GM12878 (cell line): ENCODE data around the gene HUNK. TPM values are rescaled to one million over a fixed set of nuclear protein-coding genes. Genes with fewer than 3 reads are reported as not detected.

Source experiments
- ATAC-seq: fragments of 200-7000 bp; cut with Tn5 transposase; 3 replicates; pipeline ENCODE4 v1.9.1; 2020; ENCODE audit warnings: mild to moderate bottlenecking, moderate library complexity
- BruUV-seq: library from RNA; stranded (reverse); fragments of 400-500 nt; replicated peaks from 2 replicates; lab custom pipeline; 2021; lab: Mats Ljungman, UMichigan
- CTCF ChIA-PET: fragments of 300-600 bp; sonication (Branson Sonifier 250); formaldehyde crosslinking; extraction: SDS; loops from one replicate; lab custom pipeline; 2021; ENCODE audit warnings: inconsistent platforms; lab: Yijun Ruan, JAX
- POLR2A ChIA-PET: fragments of 350-600 bp; formaldehyde crosslinking; extraction: SDS; loops from one replicate; lab custom pipeline; 2021; ENCODE audit warnings: inconsistent platforms; lab: Charles Lee
- RAD21 ChIA-PET: fragments of 300-600 bp; sonication (Branson Sonifier 250); formaldehyde crosslinking; loops from one replicate; lab custom pipeline; 2023; ENCODE audit warnings: antibody characterized with exemption; ENCODE audit not compliant: unreplicated experiment; lab: Charles Lee
- SMC1A ChIA-PET: fragments of 300-600 bp; sonication (Branson Sonifier 250); formaldehyde crosslinking; loops from one replicate; lab custom pipeline; 2023; ENCODE audit not compliant: unreplicated experiment, uncharacterized antibody; lab: Charles Lee
- DNase-seq: peaks from one replicate; pipeline ENCODE4 v3.0.0-alpha.2; 2011; ENCODE audit warnings: low read depth, low spot score
- FAIRE-seq: peaks from 3 replicates; lab custom pipeline; 2011; peaks lifted over from hg19 to GRCh38; lab: Jason Lieb, UNC
- H2AFZ ChIP-seq: 2 replicates; pipeline ENCODE4 v1.6.0; 2011; ENCODE audit warnings: low read depth, low read length, control low read depth; ENCODE audit not compliant: control insufficient read depth
- H3K27ac ChIP-seq: 2 replicates; pipeline ENCODE4 v1.5.1; 2011; ENCODE audit warnings: control low read depth; ENCODE audit not compliant: control insufficient read depth, insufficient read depth
- H3K27me3 ChIP-seq, 2 experiments: replicated peaks in 1 of 2; 2 replicates each; pipeline versions ENCODE4 v1.6.0 to v1.6.1; 2011; ENCODE audit warnings: low read length in 1 of 2; ENCODE audit not compliant: control insufficient read depth in 2 of 2, insufficient read depth in 2 of 2
- H3K36me3 ChIP-seq, 2 experiments: 2 replicates each; pipeline ENCODE4 v1.5.1; 2011; ENCODE audit warnings: low read length in 1 of 2; ENCODE audit not compliant: control insufficient read depth in 2 of 2, insufficient read depth in 2 of 2
- H3K4me1 ChIP-seq: 2 replicates; pipeline ENCODE4 v1.6.1; 2011; ENCODE audit warnings: mild to moderate bottlenecking, low read length, moderate library complexity, mixed read lengths; ENCODE audit not compliant: control insufficient read depth, insufficient read depth
- H3K4me2 ChIP-seq: 2 replicates; pipeline ENCODE4 v1.6.0; 2011; ENCODE audit warnings: control low read depth; ENCODE audit not compliant: control insufficient read depth, insufficient read depth
- H3K4me3 ChIP-seq: fragments of 200-600 bp; sonication (generic); 2 replicates; pipeline ENCODE4 v1.5.1; 2016
- H3K79me2 ChIP-seq: 2 replicates; pipeline ENCODE4 v1.6.0; 2011; ENCODE audit warnings: low read length; ENCODE audit not compliant: control insufficient read depth, insufficient read depth
- H3K9ac ChIP-seq: 2 replicates; pipeline ENCODE4 v1.8.0; 2011; ENCODE audit warnings: low read length, control low read depth, mixed read lengths; ENCODE audit not compliant: control insufficient read depth, insufficient read depth
- H3K9me3 ChIP-seq: replicated peaks from 3 replicates; pipeline ENCODE4 v1.5.1; 2011; ENCODE audit warnings: mild to moderate bottlenecking, low read length; ENCODE audit not compliant: control insufficient read depth, insufficient read depth
- H4K20me1 ChIP-seq: 2 replicates; pipeline ENCODE4 v1.6.0; 2011; ENCODE audit not compliant: control insufficient read depth, insufficient read depth
- HCFC1 ChIP-seq: fragments of 150-350 bp; IDR thresholded peaks from 2 replicates; pipeline ENCODE4 v1.6.1; 2014; ENCODE audit warnings: low read length
- MYC ChIP-seq: IDR thresholded peaks from 2 replicates; pipeline ENCODE4 v1.6.1; 2011; ENCODE audit warnings: mild to moderate bottlenecking, low read length, moderate library complexity, inconsistent platforms; ENCODE audit not compliant: insufficient read depth, insufficient replicate concordance, insufficient read length, severe bottlenecking
- RFX5 ChIP-seq: IDR thresholded peaks from 2 replicates; pipeline ENCODE4 v1.6.1; 2011; ENCODE audit warnings: low read depth, low read length, improper control_type of control experiment
- ZNF384 ChIP-seq: IDR thresholded peaks from 2 replicates; pipeline ENCODE4 v1.6.1; 2012; ENCODE audit warnings: low read depth, mild to moderate bottlenecking, low read length, improper control_type of control experiment, borderline replicate concordance
- WGBS: methylation state at CpG from one replicate; pipeline ENCODE4 v1.1.6; 2016; ENCODE audit warnings: low lambda C conversion rate; ENCODE audit not compliant: insufficient replicate concordance, insufficient coverage; ENCODE audit errors: missing lambda C conversion rate; 5-methylcytosine and 5-hydroxymethylcytosine counted together
- in situ Hi-C: fragments of 300-500 bp; cut with MboI; formaldehyde crosslinking; loops from 9 replicates; pipeline ENCODE4 v1.14.3; 2018; ENCODE audit warnings: mixed read lengths
- intact Hi-C: fragments of 100-400 bp; cut with micrococcal nuclease; formaldehyde crosslinking; loops from one replicate; pipeline ENCODE4 v1.14.2; 2022; ENCODE audit not compliant: unreplicated experiment
- polyA plus RNA-seq, 11 experiments: library from polyadenylated mRNA; depleted of rRNA in 4 of 11; unstranded in 6 of 11; stranded (reverse) in 5 of 11; fragments of >200 nt; fragmentation: Nextera tagmentation in 4 of 11; fragmentation: Illumina TruSeq in 1 of 11; extraction: Ambion mirVana in 4 of 11; extraction: Trizol in 1 of 11; gene quantifications; 1 replicate in 1 of 11; 2 replicates in 10 of 11; pipeline versions ENCODE4 v1.2.1 to v1.2.3, GENCODE V29; 2011 to 2016; ENCODE audit warnings: inconsistent platforms in 2 of 11, missing spikeins in 2 of 11, low read depth in 1 of 11
- total RNA-seq, 4 experiments: library from RNA; depleted of rRNA in 3 of 4; stranded (reverse); fragments of >200 nt in 3 of 4; fragmentation: Illumina TruSeq in 1 of 4; extraction: Trizol in 1 of 4; gene quantifications; 2 replicates each; pipeline versions ENCODE4 v1.2.1 to v1.2.3, GENCODE V29; 2013 to 2021
- TF ChIP-seq, protein P1 (sequence below): fragments of 150-350 bp; IDR thresholded peaks from 2 replicates; pipeline ENCODE4 v1.6.1; 2016; ENCODE audit warnings: low read depth, low read length

The HUNK gene
- total and polyA plus RNA-seq, 10 of the 15 experiments (the other 5 are each of a cell fraction or from before 2014, with no cell fraction given) = under 0.01 to 0.14 (median 0.03) TPM; not detected in 7

DNA sequence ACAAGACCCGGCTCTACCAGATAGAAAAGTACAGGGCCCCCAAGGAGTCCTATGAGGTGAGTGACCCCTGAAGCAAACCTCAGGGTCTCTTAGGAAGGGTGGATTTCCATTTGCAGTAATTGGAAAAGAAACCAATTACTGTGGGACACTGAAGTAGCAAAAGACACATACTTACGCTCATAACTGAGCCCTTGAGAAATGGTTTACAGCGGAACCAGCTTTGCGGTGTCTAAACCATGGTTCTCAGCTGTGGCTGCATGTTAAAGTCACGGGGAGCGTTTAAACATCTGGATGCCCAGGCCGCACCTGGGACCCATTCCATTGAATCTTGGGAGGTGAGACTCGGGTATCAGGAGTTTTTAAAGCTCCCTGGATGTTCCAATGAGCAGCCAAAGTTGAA lies 110.7 kb downstream of the HUNK start:
- Histone ChIP-seq H2AFZ (no peak overlapping the region), H3K9me3 (no peaks in the 10 kb centered on the region; the same call in 2 of the 3 replicates), H3K27ac (no peak overlapping the region), H3K4me2 (no peak overlapping the region), H3K27me3 (no peaks in the 10 kb centered on the region), H3K9ac (no peak overlapping the region), H3K79me2 (no peaks in the 10 kb centered on the region), H3K4me3 (no peak overlapping the region), H4K20me1 (no peaks in the 10 kb centered on the region), H3K4me1 (no peaks in the 10 kb centered on the region), H3K36me3 (no peaks in the 10 kb centered on the region)
- SMC1A ChIA-PET = no interaction called here
- DNase-seq = no peak
- no TSS peak for BruUV-seq
- intact Hi-C loops = no loop called here
- WGBS = 36% methylated on average over 8 of the region's 8 CpGs
- TF ChIP-seq MYC (no peak), HCFC1 (no peak), RFX5 (no peak), ZNF384 (no peak)
- TF ChIP-seq, protein P1, sequence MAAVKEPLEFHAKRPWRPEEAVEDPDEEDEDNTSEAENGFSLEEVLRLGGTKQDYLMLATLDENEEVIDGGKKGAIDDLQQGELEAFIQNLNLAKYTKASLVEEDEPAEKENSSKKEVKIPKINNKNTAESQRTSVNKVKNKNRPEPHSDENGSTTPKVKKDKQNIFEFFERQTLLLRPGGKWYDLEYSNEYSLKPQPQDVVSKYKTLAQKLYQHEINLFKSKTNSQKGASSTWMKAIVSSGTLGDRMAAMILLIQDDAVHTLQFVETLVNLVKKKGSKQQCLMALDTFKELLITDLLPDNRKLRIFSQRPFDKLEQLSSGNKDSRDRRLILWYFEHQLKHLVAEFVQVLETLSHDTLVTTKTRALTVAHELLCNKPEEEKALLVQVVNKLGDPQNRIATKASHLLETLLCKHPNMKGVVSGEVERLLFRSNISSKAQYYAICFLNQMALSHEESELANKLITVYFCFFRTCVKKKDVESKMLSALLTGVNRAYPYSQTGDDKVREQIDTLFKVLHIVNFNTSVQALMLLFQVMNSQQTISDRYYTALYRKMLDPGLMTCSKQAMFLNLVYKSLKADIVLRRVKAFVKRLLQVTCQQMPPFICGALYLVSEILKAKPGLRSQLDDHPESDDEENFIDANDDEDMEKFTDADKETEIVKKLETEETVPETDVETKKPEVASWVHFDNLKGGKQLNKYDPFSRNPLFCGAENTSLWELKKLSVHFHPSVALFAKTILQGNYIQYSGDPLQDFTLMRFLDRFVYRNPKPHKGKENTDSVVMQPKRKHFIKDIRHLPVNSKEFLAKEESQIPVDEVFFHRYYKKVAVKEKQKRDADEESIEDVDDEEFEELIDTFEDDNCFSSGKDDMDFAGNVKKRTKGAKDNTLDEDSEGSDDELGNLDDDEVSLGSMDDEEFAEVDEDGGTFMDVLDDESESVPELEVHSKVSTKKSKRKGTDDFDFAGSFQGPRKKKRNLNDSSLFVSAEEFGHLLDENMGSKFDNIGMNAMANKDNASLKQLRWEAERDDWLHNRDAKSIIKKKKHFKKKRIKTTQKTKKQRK = no peak
- CTCF ChIA-PET = no interaction called here
- in situ Hi-C loops = no loop called here
- RAD21 ChIA-PET = no interaction called here
- no peak for FAIRE-seq
- POLR2A ChIA-PET = interaction anchor here (0.6 kb wide), 1 partner anchor 280 kb away, joined by 3 read pairs; no protein-coding TSS in a partner anchor
- ATAC-seq = no peak
